DND-41 (cell line): Measurements from ENCODE around the gene CACNB2.
"Not testable (repeated sequence)": the region's sequence is repeated elsewhere in the genome, so short reads cannot be mapped to it uniquely, and the experiment has no call there.

Experiments
- ATAC-seq: fragments of 200-7000 bp; cut with Tn5 transposase; 3 replicates; pipeline ENCODE4 v1.9.1; 2021; ENCODE audit warnings: low read depth; ENCODE audit not compliant: insufficient read depth
- DNase-seq: peaks from one replicate; pipeline ENCODE4 v3.0.0-alpha.2; 2020
- H2AFZ ChIP-seq: 2 replicates; pipeline ENCODE4 v1.6.0; 2012; ENCODE audit warnings: low read depth, low read length
- H3K27ac ChIP-seq: 2 replicates; pipeline ENCODE4 v1.5.1; 2012; ENCODE audit warnings: low read length, inconsistent platforms
- H3K27me3 ChIP-seq: fragments of 200-600 bp; sonication (generic); 2 replicates; pipeline ENCODE4 v1.6.0; 2012; ENCODE audit warnings: low read length, mild to moderate bottlenecking, inconsistent platforms; ENCODE audit not compliant: insufficient read depth, poor library complexity
- H3K36me3 ChIP-seq: 2 replicates; pipeline ENCODE4 v1.5.1; 2012; ENCODE audit warnings: low read length, inconsistent platforms; ENCODE audit not compliant: insufficient read depth
- H3K4me1 ChIP-seq: 2 replicates; pipeline ENCODE4 v1.5.1; 2012; ENCODE audit warnings: mild to moderate bottlenecking, low read length; ENCODE audit not compliant: insufficient read depth
- H3K4me2 ChIP-seq: 2 replicates; pipeline ENCODE4 v1.6.0; 2012; ENCODE audit warnings: mild to moderate bottlenecking, moderate library complexity, low read length, inconsistent platforms; ENCODE audit not compliant: insufficient read depth
- H3K4me3 ChIP-seq, 2 experiments: fragments of 200-600 bp in 1 of 2; shearing (Covaris generic) in 1 of 2; 2 replicates each; pipeline ENCODE4 v1.5.1; 2012 to 2016; ENCODE audit warnings: inconsistent platforms in 2 of 2, low read length in 2 of 2, mild to moderate bottlenecking in 2 of 2, low read depth in 1 of 2, moderate library complexity in 1 of 2
- H3K79me2 ChIP-seq: 2 replicates; pipeline ENCODE4 v1.6.0; 2012; ENCODE audit warnings: low read length, inconsistent platforms; ENCODE audit not compliant: insufficient read depth
- H3K9ac ChIP-seq: 2 replicates; pipeline ENCODE4 v1.6.0; 2012; ENCODE audit warnings: low read depth, mild to moderate bottlenecking, inconsistent platforms, low read length, moderate library complexity
- H3K9me3 ChIP-seq: 2 replicates; pipeline ENCODE4 v1.5.1; 2012; ENCODE audit warnings: low read length, moderate library complexity, mild to moderate bottlenecking, inconsistent platforms; ENCODE audit not compliant: insufficient read depth, severe bottlenecking
- H4K20me1 ChIP-seq: 2 replicates; pipeline ENCODE4 v1.6.0; 2012; ENCODE audit warnings: low read length; ENCODE audit not compliant: insufficient read depth
- EZH2 ChIP-seq: IDR thresholded peaks from 3 replicates; pipeline ENCODE4 v1.6.1; 2012; ENCODE audit warnings: borderline replicate concordance, low read depth, mild to moderate bottlenecking, moderate library complexity, low read length, inconsistent platforms; ENCODE audit not compliant: severe bottlenecking
- TF ChIP-seq, protein P1 (sequence below): IDR thresholded peaks from 2 replicates; pipeline ENCODE4 v1.5.1; 2012; ENCODE audit warnings: borderline replicate concordance, low read length, moderate library complexity, mild to moderate bottlenecking; ENCODE audit not compliant: poor library complexity, severe bottlenecking; ENCODE audit errors: extremely low read depth

CACNB2 gene

DNA sequence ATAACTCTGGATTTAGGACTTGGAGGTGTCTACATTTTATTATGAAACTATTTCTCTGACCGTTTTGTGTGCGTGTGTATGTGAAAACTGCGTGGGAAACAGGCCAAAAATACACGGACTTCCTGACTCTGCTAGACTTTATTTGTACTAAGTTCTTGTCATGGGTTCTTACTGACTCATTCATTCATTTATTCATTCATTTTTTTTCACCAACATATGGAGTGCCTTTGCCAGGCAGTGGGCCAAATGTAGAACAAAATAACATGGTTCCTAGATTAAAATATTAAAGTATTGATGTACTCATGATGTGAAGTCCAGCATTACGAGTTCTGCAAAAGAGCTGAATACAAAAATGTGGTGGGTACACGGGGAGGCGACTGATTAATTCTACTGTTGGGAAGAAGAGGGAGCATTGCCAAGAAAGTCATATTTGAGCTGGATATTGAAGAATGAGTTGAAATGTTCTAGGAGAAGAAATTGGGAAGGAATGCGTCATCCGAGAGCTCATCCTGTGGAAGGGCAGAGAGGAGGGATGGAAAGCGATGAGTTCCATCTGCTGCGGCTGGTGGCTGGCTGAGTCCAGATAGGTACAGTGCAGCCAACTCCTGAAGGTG is 24.6 kb downstream of the CACNB2 start:
- ATAC-seq (no peak), DNase-seq (no peak)
- H3K4me1 ChIP-seq, result no peaks in the 10 kb centered on the region
- H3K4me3 ChIP-seq, result no peak overlapping the region
- H3K27ac ChIP-seq, result no peak overlapping the region
- no peak overlapping the region for H3K9ac ChIP-seq
- no peaks in the 10 kb centered on the region for H4K20me1 ChIP-seq
- no peak overlapping the region for H2AFZ ChIP-seq
- no peak overlapping the region for H3K4me2 ChIP-seq
- H3K79me2 ChIP-seq, result no peaks in the 10 kb centered on the region
- TF ChIP-seq EZH2, result no peak
- TF ChIP-seq, protein P1, sequence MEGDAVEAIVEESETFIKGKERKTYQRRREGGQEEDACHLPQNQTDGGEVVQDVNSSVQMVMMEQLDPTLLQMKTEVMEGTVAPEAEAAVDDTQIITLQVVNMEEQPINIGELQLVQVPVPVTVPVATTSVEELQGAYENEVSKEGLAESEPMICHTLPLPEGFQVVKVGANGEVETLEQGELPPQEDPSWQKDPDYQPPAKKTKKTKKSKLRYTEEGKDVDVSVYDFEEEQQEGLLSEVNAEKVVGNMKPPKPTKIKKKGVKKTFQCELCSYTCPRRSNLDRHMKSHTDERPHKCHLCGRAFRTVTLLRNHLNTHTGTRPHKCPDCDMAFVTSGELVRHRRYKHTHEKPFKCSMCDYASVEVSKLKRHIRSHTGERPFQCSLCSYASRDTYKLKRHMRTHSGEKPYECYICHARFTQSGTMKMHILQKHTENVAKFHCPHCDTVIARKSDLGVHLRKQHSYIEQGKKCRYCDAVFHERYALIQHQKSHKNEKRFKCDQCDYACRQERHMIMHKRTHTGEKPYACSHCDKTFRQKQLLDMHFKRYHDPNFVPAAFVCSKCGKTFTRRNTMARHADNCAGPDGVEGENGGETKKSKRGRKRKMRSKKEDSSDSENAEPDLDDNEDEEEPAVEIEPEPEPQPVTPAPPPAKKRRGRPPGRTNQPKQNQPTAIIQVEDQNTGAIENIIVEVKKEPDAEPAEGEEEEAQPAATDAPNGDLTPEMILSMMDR, result no peak
- no peaks in the 10 kb centered on the region for H3K27me3 ChIP-seq
- no peaks in the 10 kb centered on the region for H3K36me3 ChIP-seq
- H3K9me3 ChIP-seq, result no peaks in the 10 kb centered on the region

- no peaks in the 10 kb centered on the region for H3K79me2 ChIP-seq
- TF ChIP-seq, protein P1, result no peak
- no peak for TF ChIP-seq EZH2
- peaks cover 3% of the 10 kb centered on the region for H3K27me3 ChIP-seq
- no peaks in the 10 kb centered on the region for H3K4me1 ChIP-seq
- no peak overlapping the region for H3K4me3 ChIP-seq
- no peak overlapping the region for H3K4me2 ChIP-seq
- H4K20me1 ChIP-seq, result no peaks in the 10 kb centered on the region
- no peak overlapping the region for H3K27ac ChIP-seq
- H3K9ac ChIP-seq, result no peak overlapping the region
- no peak for ATAC-seq
- DNase-seq, result no peak
- H2AFZ ChIP-seq, result no peak overlapping the region
- H3K9me3 ChIP-seq, result no peaks in the 10 kb centered on the region
- H3K36me3 ChIP-seq, result no peaks in the 10 kb centered on the region
These were observed 38.7 kb downstream of the CACNB2 start for GRCh38 chr10:18178854-18179483.

DNA sequence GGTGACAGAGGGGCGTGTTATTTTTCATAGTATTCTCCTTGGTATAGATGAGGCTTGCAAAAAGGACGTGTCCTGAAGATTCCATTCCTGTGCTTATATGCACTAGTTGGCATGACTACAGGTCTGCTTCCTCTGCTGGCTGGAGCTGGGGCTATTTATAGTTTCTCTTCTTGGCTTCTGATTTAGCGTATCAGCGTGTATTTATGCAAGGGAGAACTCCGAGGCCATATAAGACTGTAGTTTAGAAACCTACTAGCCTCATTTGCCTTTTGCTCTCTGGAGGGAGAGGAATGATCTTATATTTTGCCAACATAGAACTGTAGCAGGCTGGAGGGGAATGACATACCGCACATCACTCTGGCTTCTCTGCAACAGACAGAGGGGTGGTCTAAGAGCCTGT is 39.7 kb downstream of the CACNB2 start:
- no peak overlapping the region for H2AFZ ChIP-seq
- H3K4me1 ChIP-seq, result no peaks in the 10 kb centered on the region
- no peaks in the 10 kb centered on the region for H3K36me3 ChIP-seq
- TF ChIP-seq EZH2, result no peak
- TF ChIP-seq, protein P1, result no peak
- no peaks in the 10 kb centered on the region for H4K20me1 ChIP-seq
- H3K9ac ChIP-seq, result no peak overlapping the region
- no peak overlapping the region for H3K4me2 ChIP-seq
- no peaks in the 10 kb centered on the region for H3K79me2 ChIP-seq
- peaks cover 3% of the 10 kb centered on the region for H3K27me3 ChIP-seq
- ATAC-seq (no peak), DNase-seq (no peak)
- no peak overlapping the region for H3K4me3 ChIP-seq
- no peaks in the 10 kb centered on the region for H3K9me3 ChIP-seq
- H3K27ac ChIP-seq, result no peak overlapping the region

GRCh38 chr10:18181382-18181781 is 41.2 kb downstream of the CACNB2 start:
- H3K9ac ChIP-seq, H2AFZ ChIP-seq, H3K36me3 ChIP-seq, H3K79me2 ChIP-seq, H3K4me3 ChIP-seq, H3K4me1 ChIP-seq, H3K9me3 ChIP-seq, H3K4me2 ChIP-seq, H4K20me1 ChIP-seq, ATAC-seq, H3K27ac ChIP-seq, DNase-seq, H3K27me3 ChIP-seq: not testable (repeated sequence)
